Effector memory CD8-positive, alpha-beta T cell (primary cell): Measurements from ENCODE around the gene GATAD2A.
A peak's percentile ranks its signal among the peaks of the same experiment; 100 is the strongest.

Source experiments
- ATAC-seq: fragments of 150-1000 bp; cut with Tn5 transposase; replicated peaks from 2 replicates; pipeline ENCODE4 v1.10.0; 2021; ENCODE audit warnings: mild to moderate bottlenecking, moderate library complexity
- DNase-seq, 3 experiments: peaks; one replicate each; pipeline ENCODE4 v3.0.0; 2021
- H3K27ac Mint-ChIP-seq, 2 donors: one replicate each; pipeline ENCODE4 v1.8.0; 2022; ENCODE audit warnings: mild to moderate bottlenecking in 2 of 2, mixed read lengths in 2 of 2, moderate library complexity in 2 of 2
- H3K27me3 Mint-ChIP-seq, 2 donors: one replicate each; pipeline ENCODE4 v1.8.0; 2022; ENCODE audit warnings: mixed read lengths in 2 of 2
- H3K36me3 Mint-ChIP-seq: one replicate; pipeline ENCODE4 v1.8.0; 2022; ENCODE audit warnings: mild to moderate bottlenecking, moderate library complexity, mixed read lengths; ENCODE audit not compliant: insufficient read depth
- H3K4me1 Mint-ChIP-seq, 2 donors: one replicate each; pipeline ENCODE4 v1.8.0; 2022; ENCODE audit warnings: low read depth in 2 of 2, mixed read lengths in 2 of 2
- H3K4me3 Mint-ChIP-seq, 2 donors: one replicate each; pipeline ENCODE4 v1.8.0; 2022; ENCODE audit warnings: mild to moderate bottlenecking in 2 of 2, mixed read lengths in 2 of 2, moderate library complexity in 2 of 2
- H3K9me3 Mint-ChIP-seq, 2 donors: one replicate each; pipeline ENCODE4 v1.8.0; 2022; ENCODE audit warnings: mixed read lengths in 2 of 2

Gene GATAD2A

DNA sequence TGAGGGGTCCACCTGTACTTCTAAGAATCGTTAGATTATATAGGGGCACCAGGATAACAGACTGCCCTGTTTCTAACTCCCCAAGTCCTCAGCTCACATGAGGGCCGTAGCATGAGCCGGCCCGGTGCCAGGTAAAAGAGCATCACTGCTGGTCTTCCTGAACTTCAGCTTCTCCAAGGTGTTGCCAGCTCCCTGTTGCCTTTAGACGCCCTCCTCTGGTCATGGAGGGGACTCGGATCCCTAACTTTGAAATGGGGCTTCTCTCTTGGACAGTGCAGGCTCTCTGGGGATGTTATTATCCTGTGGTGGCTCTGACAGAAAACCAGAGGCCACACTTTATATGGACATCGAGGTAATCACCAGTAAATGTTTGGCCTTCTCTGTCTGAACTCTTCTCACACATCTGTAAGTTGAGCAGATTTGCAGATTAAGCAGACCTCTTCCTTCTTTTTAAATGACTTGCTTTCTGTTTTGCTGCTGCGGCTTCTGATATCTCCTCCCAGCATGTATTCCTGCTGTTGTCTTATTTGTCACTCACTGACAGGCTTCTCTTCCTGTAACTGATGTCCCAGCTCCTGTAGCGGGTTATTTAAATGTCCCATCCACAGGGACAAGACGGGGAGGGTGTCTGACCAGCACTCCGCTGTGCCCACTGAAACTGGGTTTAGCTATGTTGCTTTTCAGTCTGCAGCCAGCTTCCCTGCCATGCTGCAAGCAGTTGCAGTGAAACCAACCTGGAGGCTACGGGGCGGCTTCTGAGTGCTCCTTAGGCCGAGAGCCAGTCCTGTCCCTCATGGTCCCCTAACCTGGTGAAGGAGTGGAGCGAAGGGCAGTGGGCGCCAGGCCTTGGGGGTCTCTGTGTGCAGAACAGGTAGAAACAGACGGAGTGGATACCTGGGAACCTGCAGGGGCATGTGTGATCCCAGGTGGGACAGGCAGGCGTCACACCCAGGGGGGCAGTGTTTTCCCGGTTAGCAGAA is 70.7 kb downstream of the GATAD2A start:
- DNase-seq = no peak

DNA sequence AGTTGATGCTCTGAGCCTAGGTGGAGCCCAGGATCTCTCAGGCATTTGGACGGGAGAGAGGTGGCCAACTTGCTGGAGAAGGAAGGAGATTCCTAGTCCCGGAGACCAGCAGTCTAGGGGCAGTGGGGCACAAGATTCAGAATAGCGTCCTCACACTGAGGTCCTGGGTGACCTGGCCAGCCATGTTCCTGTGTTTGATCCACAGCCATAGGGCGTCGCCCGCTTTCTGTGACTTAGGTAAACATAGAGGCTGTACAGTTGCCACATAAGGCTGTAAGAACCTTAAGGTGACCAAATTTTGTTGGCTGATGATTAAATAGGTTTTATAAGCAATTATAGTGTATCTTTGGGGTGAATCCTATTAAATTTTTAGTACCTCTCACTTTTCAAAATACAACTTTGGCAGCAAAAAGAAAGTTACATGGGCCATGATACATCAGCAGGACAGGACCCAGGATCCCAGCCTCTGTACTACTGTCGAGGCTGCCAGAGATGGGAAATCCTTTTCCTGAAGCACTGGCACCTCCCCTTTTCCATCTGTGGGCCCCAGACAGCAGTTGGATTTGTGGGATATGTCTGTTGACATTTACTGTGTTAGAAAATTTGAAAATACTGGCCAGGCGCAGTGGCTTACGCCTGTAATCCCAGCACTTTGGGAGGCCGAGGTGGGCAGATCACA is 72.4 kb downstream of the GATAD2A start:
- H3K27ac Mint-ChIP-seq = peak overlapping the region; percentile 62 to 92
- H3K4me1 Mint-ChIP-seq = peaks cover 46 to 50% of the 10 kb centered on the region in 2 donors
- no peak for DNase-seq
- H3K27me3 Mint-ChIP-seq = no peaks in the 10 kb centered on the region
- H3K9me3 Mint-ChIP-seq = no peaks in the 10 kb centered on the region
- no peak overlapping the region for H3K4me3 Mint-ChIP-seq
- H3K36me3 Mint-ChIP-seq = peaks cover 46% of the 10 kb centered on the region
- ATAC-seq = no peak

More for the DNA sequence above, 70.7 kb downstream of the GATAD2A start:
- peak overlapping the region; percentile 89 to 92 for H3K27ac Mint-ChIP-seq
- H3K9me3 Mint-ChIP-seq = no peaks in the 10 kb centered on the region
- H3K36me3 Mint-ChIP-seq = peaks cover 42% of the 10 kb centered on the region
- no peak for ATAC-seq
- peaks cover 49 to 56% of the 10 kb centered on the region in 2 donors for H3K4me1 Mint-ChIP-seq
- peak overlapping the region; percentile 15 to 43 for H3K4me3 Mint-ChIP-seq
- no peaks in the 10 kb centered on the region for H3K27me3 Mint-ChIP-seq

DNA sequence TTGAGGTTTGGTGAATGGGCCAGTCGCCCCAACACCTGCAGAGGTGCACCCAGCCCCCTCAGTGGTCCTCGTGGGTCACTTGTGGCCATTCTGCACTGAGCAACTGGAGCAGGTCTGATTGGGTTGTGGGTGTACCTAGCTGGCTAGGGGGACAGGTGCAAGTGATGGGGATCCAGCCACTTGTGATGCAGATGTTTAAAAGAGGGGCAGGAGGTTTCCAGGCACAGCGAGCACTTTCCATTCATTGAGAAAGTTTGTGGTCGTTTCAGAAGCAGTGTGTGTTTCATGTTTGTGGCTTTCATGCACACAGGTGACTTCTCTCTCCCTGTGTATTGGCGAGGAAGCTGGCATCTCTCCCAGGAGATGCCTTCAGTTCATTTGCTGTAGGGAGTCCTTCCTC is 75.2 kb downstream of the GATAD2A start:
- Mint-ChIP-seq H3K9me3 (no peaks in the 10 kb centered on the region), H3K27ac (peak overlapping the region in 1 of 2 donors; percentile 84), H3K4me1 (peaks cover 36 to 38% of the 10 kb centered on the region in 2 donors), H3K4me3 (no peak overlapping the region), H3K27me3 (no peaks in the 10 kb centered on the region), H3K36me3 (peaks cover 41% of the 10 kb centered on the region)
- ATAC-seq (no peak), DNase-seq (no peak)

DNA sequence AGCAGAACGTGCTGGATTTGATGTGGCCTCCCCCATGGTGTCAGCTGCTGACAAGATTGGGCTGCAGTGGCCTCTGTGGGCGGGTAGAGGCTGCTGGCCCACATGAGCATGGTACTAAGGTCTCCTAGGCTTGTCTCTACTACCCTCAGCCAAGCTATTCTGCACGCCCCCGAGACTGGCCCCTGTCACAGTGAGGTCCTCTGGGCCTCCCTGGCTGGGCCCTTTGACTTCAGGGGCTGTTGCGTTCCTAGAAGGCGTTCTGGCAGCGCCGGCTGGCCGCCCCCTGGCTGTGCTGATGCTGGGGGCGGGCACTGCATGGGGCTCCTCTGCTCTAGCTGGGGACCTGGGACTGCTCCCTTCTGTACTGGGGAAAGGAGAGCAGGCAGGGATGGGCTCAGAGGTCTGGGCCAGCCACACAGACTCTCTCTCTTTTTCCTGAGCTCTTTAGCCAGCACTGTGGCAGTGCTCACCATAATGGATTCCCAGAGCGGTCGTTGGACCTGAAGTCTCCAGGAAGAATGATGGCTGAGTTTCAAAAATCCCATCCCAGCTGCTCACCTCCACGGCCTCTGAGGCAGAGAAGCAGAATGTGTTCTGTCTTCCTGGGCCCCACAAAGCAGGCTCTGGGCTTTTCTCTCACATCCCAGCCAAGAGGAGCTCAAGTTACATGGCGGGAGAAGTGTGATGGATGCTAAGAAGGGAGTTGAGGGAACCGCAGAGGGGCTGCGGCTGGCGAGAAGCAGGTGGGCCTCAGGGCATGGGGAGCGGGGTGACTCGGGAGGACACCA is 77.5 kb downstream of the GATAD2A start:
- peaks cover 32% of the 10 kb centered on the region for H3K36me3 Mint-ChIP-seq
- H3K27ac Mint-ChIP-seq = peak overlapping the region; percentile 28 to 84
- no peaks in the 10 kb centered on the region for H3K9me3 Mint-ChIP-seq
- DNase-seq = no peak
- no peak overlapping the region for H3K4me3 Mint-ChIP-seq
- H3K4me1 Mint-ChIP-seq = peaks cover 28 to 30% of the 10 kb centered on the region in 2 donors
- no peak for ATAC-seq
- H3K27me3 Mint-ChIP-seq = no peaks in the 10 kb centered on the region

DNA sequence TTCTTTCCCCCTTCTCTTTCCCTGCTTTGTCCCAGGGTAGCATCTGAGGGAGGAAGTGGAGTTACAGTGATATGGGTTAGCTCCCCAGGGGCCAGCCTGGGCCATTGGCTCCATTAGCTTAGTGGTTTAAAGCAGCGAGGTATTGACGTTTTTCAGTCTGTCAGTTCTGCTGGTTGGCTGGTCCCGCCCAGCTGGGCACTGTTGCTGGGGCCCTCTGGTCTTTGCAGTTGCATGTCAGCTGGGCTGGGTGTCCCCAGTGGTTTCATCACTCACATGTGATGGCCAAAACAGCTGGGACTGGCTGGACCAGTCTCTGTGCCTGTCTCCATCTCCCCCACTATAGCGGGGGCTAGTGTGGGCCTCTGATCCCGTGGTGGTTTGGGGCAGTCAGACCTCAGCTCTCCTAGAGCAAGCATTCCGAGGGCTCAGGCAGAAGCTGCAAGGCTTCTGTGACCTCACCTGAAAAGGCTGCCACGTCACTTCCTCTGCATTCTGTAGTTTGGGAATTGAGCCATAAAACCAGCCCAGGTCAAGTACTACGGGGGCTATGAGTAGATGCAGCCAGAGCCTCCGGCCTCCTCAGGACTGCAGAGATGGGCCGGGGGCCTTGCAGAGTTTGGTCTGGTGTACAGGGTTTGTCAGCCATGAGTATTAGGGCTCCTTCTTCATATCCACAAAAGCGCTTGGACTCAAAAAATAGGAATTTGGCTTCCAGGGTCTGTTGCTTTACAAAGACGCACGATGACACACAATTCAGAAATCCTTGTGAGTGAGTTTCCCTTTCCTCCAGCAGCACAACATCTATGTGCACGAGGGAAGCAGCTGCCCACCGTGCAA is 79.9 kb downstream of the GATAD2A start:
- H3K36me3 Mint-ChIP-seq = peaks cover 46% of the 10 kb centered on the region
- H3K4me3 Mint-ChIP-seq = no peak overlapping the region
- no peaks in the 10 kb centered on the region for H3K27me3 Mint-ChIP-seq
- DNase-seq = no peak
- ATAC-seq = no peak
- peak overlapping the region; percentile 98 for H3K27ac Mint-ChIP-seq
- H3K9me3 Mint-ChIP-seq = no peaks in the 10 kb centered on the region
- H3K4me1 Mint-ChIP-seq = peaks cover 44 to 46% of the 10 kb centered on the region in 2 donors

DNA sequence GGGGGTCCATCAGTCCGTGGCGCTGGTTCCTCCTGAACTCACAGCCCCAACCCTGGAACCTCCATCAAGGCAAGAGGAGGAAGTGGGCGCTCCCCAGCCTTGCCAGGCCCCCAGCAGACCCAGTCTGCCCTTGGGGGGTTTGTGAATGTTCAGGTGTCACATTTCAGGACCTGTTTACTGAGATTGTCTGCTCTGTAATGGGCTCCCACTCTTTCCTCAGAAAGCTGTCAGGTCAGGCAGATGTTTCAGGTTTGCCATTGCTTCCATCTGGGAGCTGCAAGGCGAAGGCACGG is 80.5 kb downstream of the GATAD2A start:
- Mint-ChIP-seq H3K27ac (peak overlapping the region; percentile 98), H3K36me3 (peaks cover 51% of the 10 kb centered on the region), H3K9me3 (no peaks in the 10 kb centered on the region)

DNA sequence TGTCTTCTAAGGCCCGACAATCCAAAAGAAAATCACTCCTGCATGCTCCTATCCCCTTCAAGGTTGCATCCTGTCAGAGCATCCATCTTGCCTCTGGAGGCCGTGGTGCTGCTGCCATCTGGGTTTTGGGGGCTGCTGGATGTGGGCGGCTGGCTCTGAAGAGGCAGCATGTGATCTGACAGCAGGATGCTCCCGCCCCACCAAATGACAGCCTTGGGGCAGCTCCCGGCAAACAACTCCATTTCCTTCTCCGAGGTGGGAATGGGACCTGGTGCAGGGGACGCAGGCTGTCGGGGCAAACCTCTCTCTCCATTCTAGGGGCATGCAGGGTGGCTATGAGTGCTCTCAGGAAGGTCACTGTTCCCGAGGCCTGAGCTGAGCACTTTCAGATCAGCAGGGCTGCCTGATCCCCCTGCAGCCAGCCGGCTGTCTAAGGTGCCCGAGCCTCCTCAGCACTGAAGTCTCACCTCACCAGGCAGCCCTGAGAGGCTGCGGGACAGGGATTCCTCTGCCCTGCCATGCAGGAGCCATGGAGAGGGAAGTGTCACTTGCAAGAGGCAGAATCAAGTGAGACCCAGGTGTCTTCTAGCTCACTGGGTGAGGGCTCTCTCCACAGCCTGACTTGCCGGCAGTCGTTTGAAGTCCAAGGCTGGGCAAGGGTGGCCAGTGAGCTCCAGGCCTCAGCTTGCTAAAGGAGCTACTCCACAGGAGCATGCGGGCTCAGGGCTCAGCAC is 81.0 kb downstream of the GATAD2A start:
- Mint-ChIP-seq H3K27ac (peak overlapping the region; percentile 98), H3K36me3 (peaks cover 53% of the 10 kb centered on the region), H3K4me1 (peaks cover 41 to 51% of the 10 kb centered on the region in 2 donors), H3K27me3 (no peaks in the 10 kb centered on the region), H3K4me3 (no peak overlapping the region), H3K9me3 (no peaks in the 10 kb centered on the region)
- DNase-seq (no peak), ATAC-seq (no peak)

More for the DNA sequence above, 80.5 kb downstream of the GATAD2A start:
- H3K27me3 Mint-ChIP-seq = no peaks in the 10 kb centered on the region
- no peak overlapping the region for H3K4me3 Mint-ChIP-seq
- H3K4me1 Mint-ChIP-seq = peaks cover 44 to 51% of the 10 kb centered on the region in 2 donors
- ATAC-seq (no peak), DNase-seq (no peak)

DNA sequence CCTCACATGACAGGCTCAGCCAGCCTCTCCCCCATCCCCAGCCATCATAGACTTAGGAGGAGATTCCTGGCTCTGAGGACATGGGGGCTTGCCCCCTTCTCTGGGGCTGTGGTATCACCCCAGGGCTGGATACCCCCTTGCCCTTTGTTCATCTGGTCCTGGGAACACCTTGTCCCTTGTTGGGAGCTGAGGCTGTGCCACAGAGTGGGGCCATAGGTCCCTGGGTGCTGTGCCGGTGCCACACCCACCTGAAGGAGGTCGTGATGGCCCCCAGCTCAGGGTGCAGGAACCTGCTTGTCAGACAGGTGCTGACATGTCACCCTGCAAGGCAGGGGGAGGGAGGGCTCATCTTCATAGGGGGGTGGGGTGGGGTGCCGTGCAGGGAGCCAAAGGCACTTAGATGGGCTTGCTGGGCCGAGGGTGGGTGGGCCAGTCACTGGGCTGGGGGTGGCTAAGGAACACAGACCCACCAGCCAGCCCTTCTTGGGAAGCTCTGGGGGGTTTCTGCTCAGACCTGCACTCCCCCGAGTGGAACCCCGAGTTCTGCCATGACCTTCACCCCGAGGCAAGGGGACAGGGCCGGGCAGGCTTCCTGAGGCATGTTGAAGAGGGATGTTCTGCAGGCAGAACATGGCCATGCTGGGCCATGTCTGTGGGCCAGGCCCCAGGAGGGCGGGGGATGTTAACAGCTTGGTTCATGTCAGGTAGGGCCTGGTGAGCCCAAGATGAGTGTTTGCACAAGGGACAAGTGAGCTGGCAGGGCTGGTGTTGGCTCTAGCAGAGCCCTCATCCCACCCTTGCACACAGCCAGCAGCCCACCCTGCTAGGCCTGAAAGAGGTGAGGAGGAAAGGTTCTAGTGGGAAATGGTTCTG is 81.8 kb downstream of the GATAD2A start:
- DNase-seq (no peak), ATAC-seq (no peak)
- no peaks in the 10 kb centered on the region for H3K27me3 Mint-ChIP-seq
- peak overlapping the region; percentile 53 to 76 for H3K4me3 Mint-ChIP-seq
- H3K27ac Mint-ChIP-seq = peak overlapping the region; percentile 98
- peaks cover 55% of the 10 kb centered on the region for H3K36me3 Mint-ChIP-seq
- H3K4me1 Mint-ChIP-seq = peaks cover 40 to 51% of the 10 kb centered on the region in 2 donors
- H3K9me3 Mint-ChIP-seq = no peaks in the 10 kb centered on the region

DNA sequence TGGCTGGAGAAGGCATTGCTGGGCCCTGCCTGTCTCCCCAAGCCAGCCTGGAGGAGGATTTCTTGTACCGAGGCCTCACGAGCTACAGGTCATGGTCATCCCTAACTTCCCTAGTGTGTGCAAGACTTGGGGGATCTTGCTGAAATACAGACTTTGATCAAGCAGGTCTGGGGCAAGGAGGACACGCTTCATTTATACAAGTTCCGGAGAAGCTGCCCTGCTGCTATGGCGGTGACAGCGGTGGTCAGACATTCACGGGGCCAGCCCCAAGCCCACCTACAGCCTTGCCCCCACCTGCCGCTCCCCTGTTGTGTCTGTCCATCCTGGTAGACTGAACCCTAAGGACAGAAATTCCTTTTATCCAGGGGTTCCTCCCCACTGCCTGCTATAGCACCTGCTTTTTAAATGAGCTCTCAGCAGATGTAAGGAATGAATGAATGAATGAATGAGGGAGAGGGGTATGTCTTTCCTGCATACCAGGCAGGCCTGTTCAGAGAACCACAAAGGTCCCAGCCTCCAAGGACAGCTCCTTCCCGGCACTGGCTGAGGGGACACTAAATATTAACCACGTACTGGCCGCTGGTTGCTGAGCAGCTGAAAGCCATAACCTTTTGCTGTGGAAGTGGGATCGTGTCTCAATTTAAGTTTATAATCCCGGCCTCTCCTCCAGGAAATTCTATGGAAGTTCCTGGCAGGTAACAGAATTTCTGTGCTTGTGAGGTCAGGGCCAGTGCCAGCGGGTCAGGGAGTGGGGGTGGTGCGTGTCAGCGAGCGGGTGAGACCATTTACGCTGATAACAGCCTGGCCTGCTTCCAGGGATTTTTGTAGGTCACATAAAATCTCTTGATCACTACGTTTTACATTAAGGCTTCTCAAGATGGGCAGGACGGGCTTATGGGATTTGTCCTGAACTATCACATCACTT is 82.7 kb downstream of the GATAD2A start:
- H3K27me3 Mint-ChIP-seq = no peaks in the 10 kb centered on the region
- H3K4me1 Mint-ChIP-seq = peaks cover 33 to 43% of the 10 kb centered on the region in 2 donors
- peaks cover 51% of the 10 kb centered on the region for H3K36me3 Mint-ChIP-seq
- H3K9me3 Mint-ChIP-seq = no peaks in the 10 kb centered on the region
- ATAC-seq = no peak
- H3K4me3 Mint-ChIP-seq = peak overlapping the region; percentile 76
- peak overlapping the region; percentile 98 for H3K27ac Mint-ChIP-seq
- DNase-seq = no peak

DNA sequence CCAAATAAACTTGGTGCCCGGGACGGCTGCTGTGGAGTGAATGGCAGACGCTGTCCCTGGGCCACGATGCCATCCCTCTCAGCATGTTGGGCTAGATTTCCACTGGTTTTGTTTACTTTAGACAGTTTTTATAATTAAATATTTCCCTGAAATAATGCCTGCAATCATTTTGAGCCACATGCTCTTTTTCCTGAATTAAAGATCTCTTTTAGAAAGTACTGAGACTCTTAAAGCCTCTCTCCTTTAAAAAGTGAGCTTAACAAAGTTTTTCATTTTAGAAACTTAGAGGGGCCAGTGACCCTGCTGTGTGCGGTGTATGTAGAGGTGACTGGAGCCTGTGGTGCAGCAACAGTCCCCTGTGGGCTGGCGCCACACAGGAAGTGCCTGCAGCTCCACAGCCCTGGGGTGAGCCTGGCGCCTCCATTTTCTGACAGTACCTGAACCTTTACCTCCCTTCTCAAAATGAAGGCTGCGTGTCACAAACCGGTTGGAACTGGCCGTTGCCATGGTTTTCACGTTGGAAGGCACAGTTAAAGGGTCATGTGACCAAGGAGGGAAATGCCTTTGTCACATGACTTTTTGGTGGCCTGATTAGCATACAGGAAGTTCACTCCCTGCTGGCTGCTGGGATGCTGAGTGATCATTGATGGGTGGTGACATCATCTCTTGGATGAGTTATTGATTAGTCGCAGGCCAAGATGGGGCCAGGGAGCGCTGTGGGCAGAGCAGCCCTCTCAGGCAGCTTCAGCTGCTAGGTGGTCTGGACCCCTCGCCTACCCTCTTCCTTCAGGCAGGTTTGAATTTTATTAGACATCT is 83.6 kb downstream of the GATAD2A start:
- Mint-ChIP-seq H3K4me1 (peaks cover 33 to 43% of the 10 kb centered on the region in 2 donors), H3K4me3 (peak overlapping the region; percentile 76), H3K9me3 (no peaks in the 10 kb centered on the region)

More for the DNA sequence above, 83.6 kb downstream of the GATAD2A start:
- Mint-ChIP-seq H3K27ac (peak overlapping the region; percentile 98), H3K27me3 (no peaks in the 10 kb centered on the region), H3K36me3 (peaks cover 48% of the 10 kb centered on the region)
- ATAC-seq (peak; percentile 92), DNase-seq (peak; percentile 87 to 92 (median 91))
